CD1c-positive myeloid dendritic cell (primary cell): ENCODE data around the gene OCLN.
A peak's percentile ranks its signal among the peaks of the same experiment; 100 is the strongest.
"Not testable (repeated sequence)": the region's sequence is repeated elsewhere in the genome, so short reads cannot be mapped to it uniquely, and the experiment has no call there.

Experiments
- DNase-seq: peaks from one replicate; pipeline ENCODE4 v3.0.0-alpha.2; 2016; ENCODE audit errors: extremely low spot score

The OCLN gene

DNA sequence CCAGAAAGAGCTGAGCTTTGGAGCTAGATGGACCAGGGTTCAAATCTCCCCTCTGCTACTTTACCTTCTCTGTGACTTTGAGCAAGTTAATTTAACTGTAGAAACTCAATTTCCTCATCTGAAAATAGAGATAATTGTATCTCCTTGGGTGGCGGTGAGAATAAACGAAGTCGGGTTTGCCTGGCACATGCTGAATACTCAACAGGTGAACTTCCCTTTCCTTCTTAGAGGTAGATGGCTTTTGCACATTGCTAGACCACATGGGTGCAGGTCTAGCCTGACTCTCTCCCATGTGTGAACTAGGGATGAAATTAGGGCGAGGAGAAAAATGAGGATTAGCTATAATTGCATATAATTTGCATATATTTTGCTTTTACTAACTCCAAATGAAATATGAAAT is 36.0 kb downstream of the OCLN start:
- DNase-seq: no peak

DNA sequence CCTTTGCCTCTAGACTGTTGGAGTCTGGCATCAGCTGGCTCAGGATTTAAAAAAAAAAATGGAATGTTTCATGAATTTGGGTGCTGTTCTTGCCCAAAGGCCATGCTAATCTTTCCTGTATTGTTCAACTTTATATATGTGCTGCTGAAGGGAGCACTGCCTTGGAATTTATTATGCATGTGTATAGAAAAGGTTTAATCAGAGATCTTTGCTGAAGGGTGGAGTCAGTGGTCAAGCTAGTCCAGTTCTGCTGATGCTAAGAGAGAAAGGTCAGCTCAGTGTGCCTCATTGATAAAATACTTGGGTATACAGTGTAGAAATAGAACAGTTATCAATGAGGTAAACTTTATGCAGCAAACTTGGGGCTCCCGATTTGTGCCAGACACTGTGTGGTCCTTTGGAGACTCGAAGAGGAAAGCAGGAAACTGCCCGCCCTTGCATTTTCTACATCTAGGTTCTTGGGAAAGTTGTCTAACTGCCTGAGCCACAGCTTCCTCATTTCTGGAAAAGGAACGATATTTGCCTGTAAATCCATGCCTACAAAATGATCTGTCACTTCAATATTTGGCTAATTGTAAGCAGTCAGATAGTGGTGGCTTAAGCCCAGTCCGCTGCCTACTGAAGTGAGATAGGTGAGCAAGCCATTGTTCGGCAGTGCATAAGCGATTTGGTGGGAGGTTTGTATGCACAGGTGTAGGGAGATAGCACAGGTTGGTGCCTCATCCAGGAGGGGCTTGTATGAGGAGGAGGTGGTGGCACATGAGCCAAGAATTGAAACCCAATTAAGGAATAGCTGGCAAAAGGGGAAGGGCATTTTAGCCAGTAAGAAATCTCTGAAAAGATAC is 38.2 kb downstream of the OCLN start:
- peak; percentile 61 for DNase-seq

DNA sequence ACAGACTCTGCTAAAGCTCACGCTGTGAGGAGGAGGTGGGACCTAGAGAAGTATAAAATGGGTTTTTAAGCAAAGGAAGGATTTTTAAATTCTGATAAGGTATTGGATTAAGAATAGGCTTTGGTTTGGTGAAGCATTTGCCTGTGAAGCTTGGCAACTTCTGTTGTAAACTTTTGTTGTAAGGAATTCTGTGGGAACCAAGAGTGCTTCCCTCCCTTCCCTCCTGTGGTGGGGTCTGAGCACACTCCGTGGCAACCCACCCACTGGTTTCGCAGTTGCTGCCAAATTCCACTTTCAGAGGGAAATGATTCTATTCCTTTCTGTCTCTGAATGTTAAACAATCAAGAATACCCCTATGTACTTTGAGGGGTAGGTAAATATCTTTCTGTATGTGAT is 38.8 kb downstream of the OCLN start:
- DNase-seq: peak; percentile 20

DNA sequence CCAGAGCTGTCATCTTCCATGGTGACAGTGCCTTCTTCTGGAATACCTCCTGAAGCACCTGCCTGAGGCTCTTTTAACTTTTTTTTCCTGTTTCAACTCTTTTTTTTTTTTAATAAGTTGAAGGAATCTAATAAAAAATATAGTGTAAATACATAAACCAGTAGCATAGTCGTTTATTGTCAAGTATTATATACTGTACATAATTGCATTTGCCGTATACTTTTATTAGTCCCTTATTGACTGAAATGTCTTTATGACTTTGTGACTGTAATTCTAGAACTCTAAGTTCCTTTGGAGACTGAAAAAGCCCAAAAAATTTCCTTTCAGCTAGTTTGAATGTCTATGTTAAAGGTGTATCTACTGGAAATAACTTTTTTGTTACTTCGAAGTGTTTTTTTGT is 45.3 kb downstream of the OCLN start:
- not testable (repeated sequence) for DNase-seq

DNA sequence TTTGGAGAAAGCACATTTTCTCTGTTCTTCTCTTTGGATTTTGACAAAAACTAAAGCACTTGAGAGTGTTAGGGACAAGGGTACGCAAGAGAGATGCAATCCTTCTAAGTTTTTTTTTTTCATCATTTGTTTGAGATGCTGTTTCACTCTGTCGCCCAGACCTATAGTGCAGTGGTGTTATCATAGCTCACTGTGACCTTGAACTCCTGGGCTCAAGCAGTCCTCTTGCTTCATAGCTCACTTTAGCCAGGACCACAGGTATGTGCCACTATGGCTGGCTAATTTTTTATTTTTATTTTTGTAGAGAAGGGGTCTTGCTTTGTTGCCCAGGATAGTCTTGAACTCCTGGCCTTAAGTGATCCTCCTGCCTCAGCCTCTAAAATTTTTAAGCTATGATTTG is 46.1 kb downstream of the OCLN start:
- DNase-seq: not testable (repeated sequence)

DNA sequence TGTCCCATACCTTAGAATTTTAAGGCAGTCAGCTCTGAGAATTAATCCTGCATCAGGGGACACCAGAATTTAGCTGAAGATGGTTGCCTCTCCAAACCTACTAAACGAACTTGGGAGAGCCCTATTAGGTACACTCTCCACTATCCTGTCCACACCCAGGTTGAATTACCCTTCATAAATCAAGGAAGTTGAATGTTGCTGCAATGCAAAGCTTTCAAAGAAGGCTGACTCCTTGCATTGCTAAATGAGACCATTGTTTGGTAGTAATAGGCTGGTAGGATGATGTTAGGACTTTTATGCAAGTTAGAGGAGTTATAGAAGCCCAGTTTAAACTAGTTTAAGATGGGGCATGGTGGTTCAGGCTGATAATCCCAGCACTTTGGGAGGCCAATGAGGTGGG is 48.8 kb downstream of the OCLN start:
- DNase-seq: not testable (repeated sequence)

DNA sequence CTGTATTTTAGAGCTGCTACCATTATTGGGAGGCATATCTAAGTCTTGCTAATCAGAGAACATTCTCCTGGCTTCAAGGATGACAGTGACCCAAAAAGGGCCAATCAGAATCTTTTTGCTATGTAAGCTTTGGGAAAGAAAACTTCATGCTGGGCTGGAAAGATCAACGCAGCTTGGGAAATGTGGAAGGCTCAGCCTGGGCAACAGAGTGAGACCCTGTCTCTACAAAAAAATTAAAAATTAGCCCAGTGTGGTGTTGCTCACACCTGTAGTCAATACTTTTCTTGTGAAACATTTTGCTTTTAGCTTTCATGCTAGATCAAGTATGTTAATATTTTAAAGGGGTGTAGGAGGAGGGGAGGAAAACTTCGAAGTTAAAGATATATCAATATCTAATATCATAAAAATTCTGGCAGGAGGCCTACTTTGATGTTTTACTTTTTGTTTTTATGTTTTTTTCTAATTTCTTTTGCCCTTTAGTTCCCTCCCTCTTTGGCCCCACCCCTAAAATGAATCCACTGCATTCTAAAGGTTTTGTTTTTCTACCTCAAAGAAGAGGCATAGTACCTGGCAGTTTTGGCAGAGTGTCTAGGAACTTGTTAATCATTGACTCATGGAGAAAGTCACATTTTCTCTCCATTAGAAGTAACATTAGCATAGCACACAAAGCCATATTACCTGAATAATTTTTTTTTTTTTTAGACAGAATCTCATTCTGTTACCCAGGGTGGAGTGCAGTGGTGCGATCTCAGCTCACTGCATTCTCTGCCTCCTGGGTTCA is 50.4 kb downstream of the OCLN start:
- not testable (repeated sequence) for DNase-seq

DNA sequence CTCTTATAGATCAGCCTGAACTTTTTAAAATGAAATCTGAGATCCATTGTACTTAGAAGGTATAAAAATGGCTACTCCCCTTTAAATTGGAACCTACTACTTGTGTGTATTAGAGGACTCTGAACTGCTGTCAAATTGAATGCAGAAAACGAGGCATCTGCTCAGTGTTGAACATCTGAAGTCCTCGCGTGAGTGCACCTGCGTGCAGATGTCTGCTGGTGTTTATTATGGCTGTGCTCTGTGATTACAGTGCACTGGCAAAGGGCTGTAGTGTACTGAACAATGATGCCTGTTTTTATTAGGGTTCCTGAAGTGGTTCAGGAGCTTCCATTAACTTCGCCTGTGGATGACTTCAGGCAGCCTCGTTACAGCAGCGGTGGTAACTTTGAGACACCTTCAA is 52.0 kb downstream of the OCLN start:
- DNase-seq: not testable (repeated sequence)

DNA sequence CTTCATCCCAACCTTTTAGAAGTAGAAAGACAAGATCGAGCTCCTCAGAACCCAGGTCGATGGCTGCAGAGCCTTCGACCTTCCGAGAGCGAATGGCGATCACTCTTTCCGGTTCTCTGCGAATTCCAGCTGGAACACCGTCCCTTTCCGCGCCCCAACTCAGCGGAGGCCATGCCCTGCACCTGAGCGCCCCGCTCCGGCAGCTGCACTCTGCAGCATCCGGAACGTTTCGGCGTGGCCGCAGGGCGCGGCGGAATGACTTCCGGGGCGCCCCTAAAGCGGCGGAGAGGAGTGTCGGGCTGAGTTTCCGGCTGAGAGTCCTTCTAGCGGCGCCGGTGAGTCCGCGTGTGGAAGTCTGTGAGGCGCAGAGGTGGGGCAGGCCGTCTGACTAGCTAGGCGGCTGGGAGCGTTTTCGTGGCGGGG is 67.3 kb downstream of the OCLN start, which contains the start of gene GTF2H2C:
TSS of gene GTF2H2C (plus strand) at position 284 of the 423 bp plus-strand sequence. CDS start 4,942 bp downstream, outside the sequence.
- peak; percentile 72 for DNase-seq

DNA sequence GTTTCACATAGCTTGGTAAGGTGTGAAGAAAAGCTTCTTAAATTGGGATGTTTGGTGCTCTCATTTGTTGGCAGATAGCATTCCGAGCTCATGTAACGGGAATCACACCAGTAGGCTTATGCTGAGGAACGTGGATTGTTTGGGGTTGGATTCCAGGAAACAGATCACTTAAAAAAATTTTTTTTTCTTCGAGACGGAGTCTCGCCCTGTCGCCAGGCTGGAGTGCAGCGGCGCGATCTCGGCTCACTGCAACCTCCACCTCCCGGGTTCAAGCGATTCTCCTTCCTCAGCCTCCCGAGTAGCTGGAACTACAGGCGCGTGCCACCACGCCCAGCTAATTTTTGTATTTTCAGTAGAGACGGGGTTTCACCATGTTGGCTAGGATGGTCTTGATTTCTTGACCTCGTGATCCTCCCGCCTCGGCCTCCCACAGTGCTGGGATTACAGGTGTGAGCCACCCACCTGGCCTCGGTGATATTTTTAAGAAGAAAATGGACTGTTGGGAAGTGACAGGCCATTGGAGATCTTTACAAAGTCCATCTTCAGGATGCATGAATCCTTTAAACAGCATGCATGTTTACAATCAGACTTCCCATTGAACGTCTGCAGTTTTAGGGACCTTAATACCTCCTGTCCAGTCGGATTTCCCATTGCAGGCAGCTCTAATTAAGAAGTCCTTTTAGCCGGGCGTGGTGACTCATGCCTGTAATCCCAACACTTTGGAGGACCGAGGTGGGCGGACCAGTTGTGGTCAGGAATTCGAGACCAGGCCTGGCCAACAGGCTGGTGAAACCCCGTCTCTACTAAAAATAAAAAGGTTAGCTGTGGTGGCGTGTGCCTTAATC is 68.2 kb downstream of the OCLN start:
- not testable (repeated sequence) for DNase-seq

DNA sequence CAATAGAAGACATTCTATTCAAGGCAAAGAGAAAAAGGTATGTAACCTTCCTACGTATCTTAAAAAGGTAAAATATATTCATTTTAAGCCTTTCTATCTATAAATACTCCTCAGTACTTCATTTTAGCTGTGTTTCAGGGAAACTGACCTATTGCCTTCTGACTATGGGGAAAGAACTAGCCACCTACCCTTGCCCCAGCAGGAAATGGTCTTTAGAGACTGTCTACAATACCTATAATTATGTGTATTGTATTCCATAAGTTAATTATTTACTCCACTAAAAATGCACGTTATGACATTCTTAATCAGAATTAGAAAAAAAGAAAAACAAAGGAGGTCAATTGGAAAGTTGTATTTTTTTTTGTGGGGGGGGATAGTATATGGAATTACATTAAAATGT is 73.6 kb downstream of the OCLN start:
- peak; percentile 0 for DNase-seq

DNA sequence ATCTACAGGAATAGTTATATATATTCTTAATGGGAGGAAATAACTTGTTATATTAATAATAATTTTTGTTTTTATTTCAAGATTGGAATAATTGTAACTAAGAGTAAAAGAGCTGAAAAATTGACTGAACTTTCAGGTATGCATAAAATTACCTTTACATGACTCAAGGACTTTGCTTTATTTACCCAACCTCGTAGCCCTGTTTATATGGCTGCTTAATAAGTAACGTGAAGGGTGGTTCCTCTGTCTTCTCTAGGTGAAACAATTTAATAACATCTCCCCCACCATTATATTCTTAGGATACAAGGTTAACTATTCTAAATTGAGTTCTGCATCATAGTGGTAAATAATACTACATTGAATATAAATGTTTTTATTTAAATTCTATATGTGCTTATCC is 75.5 kb downstream of the OCLN start:
- DNase-seq: not testable (repeated sequence)

DNA sequence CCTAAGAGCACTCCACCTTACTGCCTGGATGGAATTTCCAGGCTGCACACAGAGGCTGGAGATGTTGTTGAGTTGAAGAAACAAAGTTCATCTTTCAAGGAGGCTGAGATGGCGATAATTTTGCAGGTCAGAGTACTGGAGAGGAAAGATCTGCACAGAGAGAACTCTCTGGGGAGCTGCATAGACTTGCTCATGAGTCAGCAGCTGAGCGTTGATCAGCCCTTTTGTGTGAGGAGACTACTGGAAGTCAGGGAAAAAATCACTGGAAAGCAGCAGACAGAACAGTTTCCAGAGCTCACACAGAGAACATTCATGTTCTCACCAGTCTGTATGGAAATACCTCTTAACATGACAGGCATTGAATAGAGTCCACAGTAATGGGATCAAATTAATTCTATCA is 90.8 kb downstream of the OCLN start:
- DNase-seq: not testable (repeated sequence)

DNA sequence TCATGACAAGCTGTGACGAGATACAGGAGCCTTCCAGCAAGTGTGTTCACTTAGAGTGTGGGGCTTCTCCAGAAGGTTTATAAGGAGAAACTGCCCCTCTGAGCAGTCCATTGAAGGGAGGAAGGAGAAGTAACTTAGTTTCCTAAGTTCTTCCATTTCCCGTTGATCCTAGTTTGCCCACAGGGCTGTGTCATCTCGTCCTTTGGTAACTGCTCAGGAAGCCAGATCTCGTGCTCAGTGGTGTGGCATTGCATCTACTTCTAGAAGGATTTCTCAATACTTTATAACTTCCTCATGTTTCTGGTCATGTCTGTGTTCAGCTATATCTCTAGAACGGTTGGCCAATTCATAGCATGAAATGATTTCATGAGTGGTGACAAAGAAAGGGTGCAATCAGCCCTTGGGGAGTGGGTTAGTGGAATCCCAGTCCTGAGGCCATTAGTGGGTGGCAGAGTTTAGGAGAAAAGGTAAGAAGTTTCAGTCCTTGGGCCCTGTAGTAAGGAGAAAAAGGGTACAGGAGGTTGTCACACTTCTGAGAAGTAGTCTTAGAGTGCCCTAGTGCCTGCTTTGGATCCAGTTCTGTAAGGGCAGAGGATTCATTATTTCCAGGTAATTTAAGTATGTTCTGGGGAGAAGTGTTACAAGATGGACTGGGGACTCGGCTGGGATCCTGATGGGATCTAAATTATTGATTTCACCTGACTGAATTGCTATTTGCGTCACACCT is 103.7 kb downstream of the OCLN start:
- DNase-seq: not testable (repeated sequence)

DNA sequence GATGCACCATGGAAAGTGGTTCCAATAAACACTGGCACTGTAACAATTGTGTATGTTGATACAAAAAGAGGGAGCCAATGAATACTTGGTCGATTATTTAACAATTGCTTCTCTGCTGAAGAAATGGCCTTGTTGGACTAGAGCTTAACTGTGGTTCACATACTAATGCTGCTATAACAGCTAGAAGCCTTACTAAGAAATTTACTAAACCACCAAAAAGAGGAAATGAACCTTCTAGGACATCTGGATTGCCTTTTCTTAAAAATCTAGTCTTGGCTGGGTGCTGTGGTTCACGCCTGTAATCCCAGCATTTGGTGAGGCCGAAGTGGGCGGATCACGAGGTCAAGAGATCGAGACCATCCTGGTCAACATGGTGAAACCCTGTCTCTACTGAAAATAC is 109.4 kb downstream of the OCLN start:
- DNase-seq: not testable (repeated sequence)

DNA sequence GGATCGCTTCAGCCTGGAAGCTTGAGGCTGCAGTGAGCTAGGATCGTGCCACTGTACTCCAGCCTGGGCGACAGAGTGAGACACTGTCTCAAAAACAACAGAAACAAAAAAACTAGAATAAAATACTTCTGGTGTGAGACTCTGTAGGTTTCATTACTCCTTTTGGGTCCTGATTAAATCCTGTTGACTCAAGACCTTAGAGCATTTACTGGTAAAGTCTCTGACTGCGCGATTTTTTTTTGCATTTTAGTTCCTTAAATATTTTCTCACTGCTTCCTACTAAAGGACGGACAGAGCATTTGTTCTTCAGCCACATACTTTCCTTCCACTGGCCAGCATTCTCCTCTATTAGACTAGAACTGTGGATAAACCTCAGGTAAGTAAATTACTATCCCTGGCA is 114.2 kb downstream of the OCLN start:
- DNase-seq: not testable (repeated sequence)
